ENCODE data around the gene CRYL1.

Gene CRYL1

DNA sequence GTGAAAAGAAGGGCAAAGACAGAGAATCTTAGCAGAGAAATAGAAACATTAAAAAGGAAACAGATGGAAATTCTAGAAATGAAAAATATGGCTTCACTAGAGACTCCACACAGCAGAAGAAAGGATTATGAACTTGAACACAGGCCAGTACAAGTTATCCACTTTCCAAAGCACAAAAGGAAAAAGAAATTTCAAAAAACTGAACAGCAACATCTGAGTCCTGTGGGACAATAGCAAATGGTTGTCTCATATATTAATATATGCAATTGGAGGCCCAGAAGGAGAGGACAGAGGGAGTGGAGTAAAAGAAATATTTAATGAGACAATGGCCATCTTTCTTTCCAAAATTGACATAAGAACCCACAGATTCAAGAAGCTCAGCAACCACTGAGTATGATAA, 151.8 kb downstream of the CRYL1 start:
- no peak for DNase-seq (ENCODE audit: low read depth in 2 of 2)

DNA sequence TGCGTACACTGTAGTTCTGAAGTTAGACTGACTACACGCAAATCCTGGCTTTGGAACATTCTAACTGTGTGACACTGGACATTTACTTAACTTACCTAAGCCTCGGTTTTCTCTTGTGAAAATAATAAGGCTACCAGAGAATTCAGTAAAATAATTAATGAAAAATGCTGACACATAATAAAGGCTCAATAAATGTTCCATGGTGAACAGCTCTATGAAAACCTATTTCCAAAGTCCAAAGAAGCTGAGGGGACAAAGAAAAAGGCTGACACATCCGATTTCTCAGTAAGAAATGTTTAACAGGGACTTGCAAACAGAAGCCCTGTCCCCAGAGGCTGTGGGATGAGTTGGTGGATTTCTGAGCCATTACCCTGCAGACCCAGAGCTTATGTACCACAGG, 153.8 kb downstream of the CRYL1 start:
- DNase-seq (ENCODE audit: low read depth in 2 of 2), result no peak

DNA sequence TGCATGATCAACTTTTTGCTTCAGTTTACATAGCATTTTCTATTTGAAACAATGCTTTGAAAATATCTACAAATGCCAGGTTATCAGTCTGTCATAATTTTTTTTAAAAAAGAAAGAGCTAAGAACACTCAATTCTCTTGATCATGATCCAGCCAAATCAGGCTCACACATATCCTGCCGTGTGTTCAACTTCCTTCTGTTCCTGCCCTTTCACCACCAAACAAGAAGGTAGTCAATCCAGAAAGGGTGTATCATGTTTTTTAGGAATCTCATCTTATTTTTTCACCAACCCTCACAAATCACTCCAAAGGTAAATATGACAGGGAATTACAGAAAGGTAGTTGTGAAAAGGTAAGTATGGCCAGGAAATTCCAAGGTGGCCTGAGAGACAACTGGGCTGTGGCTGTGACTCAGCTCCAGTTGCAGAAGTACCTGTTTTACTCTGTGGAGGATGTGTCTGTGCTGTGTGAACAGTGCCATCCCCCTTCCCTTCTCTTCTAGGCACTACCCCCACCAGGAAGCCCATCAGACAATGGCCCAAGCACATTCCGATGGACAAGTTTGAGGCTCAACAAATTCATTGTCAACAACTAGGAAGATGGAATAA, 154.7 kb downstream of the CRYL1 start:
- no peak for DNase-seq (ENCODE audit: low read depth in 2 of 2)

DNA sequence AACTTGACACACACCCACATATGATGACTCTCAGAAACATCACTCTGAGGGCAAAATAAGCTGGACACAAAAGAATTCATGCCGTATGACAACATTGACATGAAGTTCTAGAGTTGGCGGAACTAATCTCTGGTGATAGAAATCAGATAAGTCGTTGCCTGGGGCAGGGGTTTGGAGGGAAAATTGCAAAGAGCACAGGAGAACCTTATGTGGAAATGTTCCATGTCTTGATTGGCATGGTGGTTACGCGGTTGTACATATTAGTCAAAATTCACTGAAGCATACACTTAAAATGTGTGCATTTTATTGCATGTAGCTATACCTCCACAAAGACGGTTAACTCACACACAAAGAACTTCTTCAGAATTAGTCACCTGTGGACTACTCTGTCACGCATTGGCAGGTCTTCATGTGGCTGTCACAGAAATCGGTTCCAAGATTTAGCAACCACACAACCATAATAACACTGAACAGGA, 155.7 kb downstream of the CRYL1 start:
- no peak for DNase-seq (ENCODE audit: low read depth in 2 of 2)

DNA sequence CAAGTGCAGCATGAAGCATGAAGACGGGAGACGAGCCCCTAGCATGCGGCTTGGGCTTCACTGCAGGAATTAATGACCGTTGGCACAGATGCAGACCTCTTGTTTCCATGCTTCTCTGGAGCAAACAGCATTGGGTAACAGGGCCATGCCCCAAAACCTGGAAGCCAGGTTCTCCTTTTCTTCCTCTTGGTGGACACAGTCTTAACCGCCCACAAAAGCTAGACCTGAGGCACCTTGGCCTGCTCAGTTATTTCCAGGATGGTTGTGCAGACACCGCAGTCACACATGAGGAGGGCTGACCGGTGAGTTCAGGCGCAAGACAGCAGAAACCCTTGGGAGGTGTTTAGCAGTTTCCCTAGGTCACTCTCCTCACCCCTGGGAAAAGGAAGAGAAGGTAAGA, 159.6 kb downstream of the CRYL1 start:
- no peak for DNase-seq (ENCODE audit: low read depth in 2 of 2)

DNA sequence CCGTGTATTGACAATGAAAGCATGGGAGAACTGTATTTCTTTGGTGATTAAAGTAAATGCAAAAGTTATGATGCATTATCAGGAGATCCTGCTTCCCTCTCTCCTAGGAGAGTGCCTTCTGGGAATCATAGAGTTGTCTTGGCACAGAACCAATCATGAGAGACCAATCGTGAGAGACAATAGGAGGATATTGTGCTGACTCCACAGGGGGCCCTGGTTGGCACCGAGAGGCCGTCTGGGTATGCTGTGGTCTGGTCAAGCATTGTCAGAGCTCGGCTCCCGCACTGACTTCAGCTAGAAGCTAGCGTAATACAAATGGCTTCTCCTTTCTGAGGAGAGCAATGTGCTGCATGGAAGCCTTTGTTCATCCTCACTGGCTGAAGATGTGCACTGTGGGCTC, 162.1 kb downstream of the CRYL1 start:
- no peak for DNase-seq (ENCODE audit: low read depth in 2 of 2)

DNA sequence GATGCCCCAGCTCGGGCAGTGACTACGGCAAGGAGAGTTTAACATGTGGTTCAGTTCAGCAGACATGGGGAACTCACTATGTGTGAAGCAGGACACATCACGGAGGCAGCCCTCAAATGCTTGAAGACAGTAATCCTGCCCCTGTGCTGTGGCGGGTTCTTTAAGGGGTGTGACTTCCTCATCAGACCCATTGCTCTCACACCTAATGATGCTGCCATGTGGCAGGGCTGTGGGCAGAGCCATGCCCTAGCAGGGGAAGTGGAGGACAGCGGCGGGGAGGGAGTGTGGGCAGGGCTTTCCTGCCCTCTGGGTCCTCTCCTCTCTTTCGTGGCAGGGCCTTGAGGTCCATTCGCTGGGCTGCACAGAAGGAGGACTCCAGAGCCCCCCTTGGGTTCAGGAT, 162.5 kb downstream of the CRYL1 start:
- no peak for DNase-seq (ENCODE audit: low read depth in 2 of 2)

DNA sequence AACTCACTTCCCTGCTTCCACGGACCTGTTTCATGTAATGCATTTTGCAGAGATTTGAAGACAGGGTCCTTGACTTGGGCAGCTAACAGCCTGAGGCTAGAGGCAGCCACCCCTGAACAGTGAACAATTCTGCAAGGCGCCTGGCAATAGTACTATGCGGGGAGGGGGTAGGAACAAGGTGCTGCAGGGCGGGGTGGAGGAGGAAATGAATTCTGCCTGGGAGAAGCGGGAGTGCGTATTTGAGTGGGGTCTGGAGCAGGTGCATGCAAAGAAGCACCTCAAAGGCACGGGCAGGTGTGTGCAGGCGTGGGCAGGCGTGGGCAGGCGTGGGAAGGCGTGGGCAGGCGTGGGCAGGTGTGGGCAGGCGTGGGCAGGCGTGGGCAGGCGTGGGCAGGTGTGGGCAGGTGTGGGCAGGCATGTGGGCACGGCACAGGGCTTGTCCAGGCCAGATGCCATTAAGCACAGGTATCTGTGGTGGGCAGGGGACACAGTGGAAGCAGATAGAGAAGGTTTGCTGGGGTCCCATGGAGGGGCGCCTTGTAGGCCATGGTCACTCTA, 163.1 kb downstream of the CRYL1 start:
- no peak for DNase-seq (ENCODE audit: low read depth in 2 of 2)

DNA sequence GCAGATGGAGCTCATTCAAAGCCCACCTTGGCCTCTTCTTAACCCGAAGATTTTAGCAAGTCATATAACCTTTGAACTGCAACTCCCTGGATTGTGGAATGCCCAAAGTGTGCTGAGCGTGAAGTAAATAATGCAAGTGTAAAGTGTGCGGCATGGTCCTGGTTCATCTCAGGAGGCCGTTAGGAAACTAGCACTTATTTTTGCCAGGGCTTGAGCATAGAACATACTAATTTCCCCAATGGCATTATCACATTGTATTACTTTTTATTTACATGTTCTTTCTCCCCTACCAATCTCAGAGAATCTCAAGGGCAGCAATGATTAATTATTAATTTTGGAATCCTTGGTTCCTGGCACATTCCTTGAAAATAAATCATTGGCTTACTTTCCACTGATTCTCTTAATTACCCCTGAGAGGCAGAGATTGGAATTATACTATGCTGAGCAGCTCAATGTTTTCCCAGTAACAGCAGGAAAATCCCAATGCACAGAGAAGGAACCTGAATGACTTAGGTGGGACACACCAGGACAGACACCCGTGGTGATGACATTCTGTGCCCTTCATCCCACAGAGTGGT, 164.7 kb downstream of the CRYL1 start:
- DNase-seq (ENCODE audit: low read depth in 2 of 2), result peak in 1 of 2 experiments; percentile 26

DNA sequence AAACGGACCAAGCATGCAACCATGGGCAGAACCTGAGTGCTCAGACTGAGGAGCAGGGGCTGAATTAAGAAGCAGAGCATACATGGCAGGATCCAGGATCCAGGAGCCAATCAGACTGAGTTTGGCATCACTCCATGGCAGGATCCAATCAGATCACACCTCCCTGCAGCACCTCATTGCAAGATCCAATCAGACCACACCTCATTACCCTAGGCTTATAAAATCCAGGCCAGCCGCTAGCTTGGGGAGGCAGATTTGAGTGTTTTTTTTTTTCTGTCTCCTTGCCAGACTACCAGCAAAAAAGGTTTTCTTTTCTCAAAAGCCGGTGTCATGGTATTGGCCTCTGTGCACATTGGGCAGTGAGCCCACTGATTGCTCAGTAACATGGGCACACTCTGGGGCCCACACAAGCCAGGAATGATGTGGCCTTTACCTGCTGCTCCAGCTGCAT, 165.6 kb downstream of the CRYL1 start:
- peak in 1 of 2 experiments; percentile 48 for DNase-seq (ENCODE audit: low read depth in 2 of 2)

DNA sequence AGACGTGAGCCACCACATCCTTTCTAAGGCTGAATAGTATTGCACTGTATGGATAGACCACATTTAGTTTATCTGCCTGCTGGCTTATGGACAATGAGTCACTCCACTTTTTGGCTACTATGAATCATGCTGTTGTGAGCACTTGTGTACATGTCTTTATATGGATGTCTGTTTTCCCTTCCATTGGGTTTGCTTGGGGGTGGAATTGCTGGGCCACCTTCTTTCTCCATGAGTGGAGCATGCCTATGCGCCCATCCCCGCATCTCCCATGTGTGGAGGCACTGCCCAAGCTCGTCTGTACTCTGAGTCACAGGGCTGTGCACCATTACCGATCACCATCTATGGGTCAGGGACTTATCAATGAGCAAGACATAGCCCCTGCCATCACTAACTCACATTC, 166.3 kb downstream of the CRYL1 start:
- peak; percentile 97 to 98 for DNase-seq (ENCODE audit: low read depth in 2 of 2)

DNA sequence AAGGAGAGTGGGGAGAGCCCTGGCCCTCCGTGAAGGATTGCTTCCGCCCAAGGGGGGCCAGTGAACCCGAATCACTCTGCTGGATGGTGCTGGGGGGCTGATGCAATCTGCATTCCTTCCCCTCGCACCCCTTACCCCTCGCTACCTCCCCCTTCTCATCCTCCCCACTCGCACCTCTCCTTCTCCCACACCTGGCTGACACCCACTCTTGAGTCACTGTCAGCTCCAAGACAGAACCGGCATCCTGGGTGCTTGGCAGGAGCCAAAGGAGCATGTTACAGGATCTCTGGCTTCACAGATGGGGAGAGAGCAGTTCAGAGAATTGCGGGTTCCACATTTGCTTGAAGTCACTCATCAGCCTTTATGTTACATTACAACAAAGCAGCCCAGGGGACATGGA, 167.6 kb downstream of the CRYL1 start:
- DNase-seq (ENCODE audit: low read depth in 2 of 2), result no peak

DNA sequence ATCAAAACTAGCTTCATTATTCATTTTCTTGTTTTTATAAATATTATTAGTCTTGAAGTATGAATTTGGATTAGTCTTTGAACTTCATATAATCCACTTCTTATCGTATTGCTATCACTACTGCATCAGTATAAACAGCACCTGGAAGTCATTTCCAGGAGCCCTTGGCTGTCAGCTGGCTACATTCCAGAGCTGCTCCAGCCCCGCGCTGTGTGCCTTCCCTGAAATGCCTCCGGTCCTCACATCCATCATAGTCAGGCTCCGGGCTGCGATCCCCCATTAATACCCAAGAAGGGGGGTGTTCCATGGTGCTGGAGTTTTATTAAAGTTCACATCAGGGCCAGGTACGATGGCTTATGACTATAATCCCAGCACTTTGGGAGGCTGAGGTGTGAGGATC, 169.2 kb downstream of the CRYL1 start:
- peak in 1 of 2 experiments; percentile 50 for DNase-seq (ENCODE audit: low read depth in 2 of 2)

DNA sequence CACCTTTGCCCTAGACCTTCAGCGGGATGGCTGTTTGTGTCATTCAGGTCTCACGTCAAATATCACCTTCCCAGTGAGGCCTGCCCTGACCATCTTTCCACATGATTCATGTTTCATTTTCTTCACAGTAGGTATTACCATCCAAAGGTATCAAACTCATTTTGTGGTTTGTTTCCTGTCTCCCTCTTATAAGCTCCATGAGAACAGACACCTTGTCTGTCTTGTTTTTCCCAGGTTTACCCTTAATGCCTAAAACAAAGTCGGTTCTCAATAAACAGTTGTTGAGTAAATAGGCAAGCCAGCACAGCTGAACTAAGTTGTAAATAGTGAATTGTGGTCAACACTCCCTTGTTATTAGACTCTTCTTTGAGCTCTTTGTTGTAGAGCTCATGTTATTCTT, 170.9 kb downstream of the CRYL1 start:
- no peak for DNase-seq (ENCODE audit: low read depth in 2 of 2)

DNA sequence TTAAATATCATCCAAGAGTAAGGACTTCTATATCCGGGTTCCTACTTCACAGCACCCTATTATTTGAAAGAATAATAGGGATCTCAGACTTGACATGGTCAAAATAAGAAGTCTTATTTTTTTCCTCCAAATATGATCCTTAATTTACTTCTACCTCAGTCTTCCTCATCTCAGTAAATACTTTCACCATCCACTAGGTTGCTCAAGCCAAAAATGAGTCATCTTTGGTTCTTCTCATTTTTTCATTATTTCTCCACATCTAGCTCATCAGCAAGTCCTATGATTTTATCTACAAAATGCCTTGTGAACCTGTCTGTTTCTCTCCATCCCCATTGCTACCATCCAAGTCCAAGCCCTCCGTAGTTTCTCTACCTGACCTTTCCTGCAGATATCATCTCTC, 171.7 kb downstream of the CRYL1 start:
- peak in 1 of 2 experiments; percentile 33 for DNase-seq (ENCODE audit: low read depth in 2 of 2)

Data from fibroblast of skin of left biceps (primary cell).